ENCODE data around the gene CKAP2L. TPM values are rescaled to one million over a fixed set of nuclear protein-coding genes. Genes with fewer than 3 reads are reported as not detected.

Gene CKAP2L
- total and polyA plus RNA-seq, 2 experiments from 2014 or later = 6.6 to 10.9 TPM

DNA sequence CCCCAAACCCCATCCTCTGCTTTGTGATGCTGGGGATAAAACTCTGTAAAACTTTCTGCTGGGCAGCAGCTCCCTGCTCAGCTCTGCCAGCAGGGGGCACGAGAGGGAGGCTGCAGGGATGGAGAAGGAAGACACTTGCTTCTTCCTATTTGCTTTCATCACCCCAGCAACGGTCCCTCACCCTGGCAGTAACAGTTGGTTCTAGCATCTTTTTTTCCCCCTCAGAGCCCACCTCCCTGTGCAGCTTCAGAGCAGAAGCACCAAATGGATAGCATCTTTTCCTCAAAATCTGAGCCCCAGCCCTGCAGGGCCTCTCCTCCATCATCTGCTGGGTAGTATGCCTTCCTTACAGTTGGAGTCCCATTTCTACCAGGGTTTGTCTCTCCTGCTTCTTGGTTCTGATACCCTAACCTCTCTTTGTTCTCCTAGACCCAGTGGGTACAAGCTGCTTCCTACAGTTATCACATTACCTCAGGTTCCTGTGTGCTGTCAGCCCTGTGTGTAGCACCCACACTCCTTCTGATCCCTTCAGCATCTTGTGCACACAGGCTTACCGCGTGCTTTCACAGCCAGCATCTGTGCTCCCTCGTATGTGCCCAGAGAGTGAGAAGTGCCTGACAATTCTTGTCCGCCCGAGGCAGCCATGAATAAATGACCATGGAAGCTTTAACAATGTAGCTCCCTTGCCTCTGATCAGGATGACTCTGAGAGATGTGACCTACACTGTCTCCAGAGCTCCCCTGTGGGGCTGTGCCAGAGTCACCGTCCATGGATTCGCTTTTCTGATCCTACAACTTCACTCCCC is 14.5 kb downstream of the CKAP2L start:
- no peaks in the 10 kb centered on the region for H3K9me3 ChIP-seq (ENCODE audit: low read depth)
- peak overlapping the region; percentile 33 for H2AFZ ChIP-seq
- peak; percentile 81 for DNase-seq
- no peaks in the 10 kb centered on the region for H3K36me3 ChIP-seq (ENCODE audit: low read depth)
- no peak overlapping the region for H3K4me3 ChIP-seq
- H3K79me2 ChIP-seq (ENCODE audit: insufficient read depth) = peaks cover 31% of the 10 kb centered on the region
- no peaks in the 10 kb centered on the region for H3K9me2 ChIP-seq (ENCODE audit: insufficient read depth)
- H3K4me1 ChIP-seq (ENCODE audit: insufficient read depth) = no peaks in the 10 kb centered on the region
- peaks cover 11% of the 10 kb centered on the region; the same call in 1 of the 2 replicates for H3F3A ChIP-seq (ENCODE audit: insufficient read depth)
- no peak overlapping the region for H3K4me2 ChIP-seq (ENCODE audit: unreplicated experiment)
- H3K9ac ChIP-seq = no peak overlapping the region
- peak overlapping the region; percentile 16 for H3K27ac ChIP-seq
- no peak for TF ChIP-seq EZH2 (IDR thresholded peaks at IDR 0.05; ENCODE audit: insufficient read depth, poor library complexity, severe bottlenecking)
- no peak for TF ChIP-seq EZH2phosphoT487 (IDR thresholded peaks at IDR 0.05; ENCODE audit: insufficient read depth, low read depth)
- in situ Hi-C loops (cut with MboI) = loop anchor here (5.0 kb wide), 1 partner anchor 192 kb away; no protein-coding TSS in a partner anchor
- WGBS, 2 experiments (ENCODE audit: low coverage in 1 of 2, low lambda C conversion rate in 2 of 2, missing lambda C conversion rate in 2 of 2) = 51 to 58% methylated on average over 9 of the region's 9 CpGs
- H4K20me1 ChIP-seq (ENCODE audit: insufficient read depth) = no peaks in the 10 kb centered on the region
- H3K27me3 ChIP-seq (replicated peaks; ENCODE audit: insufficient read depth) = no peaks in the 10 kb centered on the region

DNA sequence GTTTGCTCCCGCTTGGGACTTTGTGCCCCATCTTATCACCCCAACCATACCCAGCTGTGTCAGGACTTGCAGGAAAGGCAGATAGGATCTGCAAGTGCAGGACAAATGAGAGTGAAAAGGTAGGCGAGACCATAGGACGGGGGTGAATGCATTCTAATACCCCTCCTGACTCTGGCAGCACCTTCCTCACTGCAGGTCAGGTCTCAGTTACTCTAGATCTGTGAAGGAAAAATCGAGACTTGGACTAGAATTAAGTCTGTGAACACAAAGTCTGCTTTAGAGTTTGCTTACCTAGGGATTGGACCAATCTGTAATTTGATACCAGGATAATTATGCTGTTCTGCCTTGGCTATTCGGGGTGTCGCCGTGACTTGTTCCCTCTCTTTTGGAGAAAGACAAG is 23.9 kb downstream of the CKAP2L start:
- 95 to 96% methylated on average over 7 of the region's 7 CpGs for WGBS, 2 experiments (ENCODE audit: low coverage in 1 of 2, low lambda C conversion rate in 2 of 2, missing lambda C conversion rate in 2 of 2)

DNA sequence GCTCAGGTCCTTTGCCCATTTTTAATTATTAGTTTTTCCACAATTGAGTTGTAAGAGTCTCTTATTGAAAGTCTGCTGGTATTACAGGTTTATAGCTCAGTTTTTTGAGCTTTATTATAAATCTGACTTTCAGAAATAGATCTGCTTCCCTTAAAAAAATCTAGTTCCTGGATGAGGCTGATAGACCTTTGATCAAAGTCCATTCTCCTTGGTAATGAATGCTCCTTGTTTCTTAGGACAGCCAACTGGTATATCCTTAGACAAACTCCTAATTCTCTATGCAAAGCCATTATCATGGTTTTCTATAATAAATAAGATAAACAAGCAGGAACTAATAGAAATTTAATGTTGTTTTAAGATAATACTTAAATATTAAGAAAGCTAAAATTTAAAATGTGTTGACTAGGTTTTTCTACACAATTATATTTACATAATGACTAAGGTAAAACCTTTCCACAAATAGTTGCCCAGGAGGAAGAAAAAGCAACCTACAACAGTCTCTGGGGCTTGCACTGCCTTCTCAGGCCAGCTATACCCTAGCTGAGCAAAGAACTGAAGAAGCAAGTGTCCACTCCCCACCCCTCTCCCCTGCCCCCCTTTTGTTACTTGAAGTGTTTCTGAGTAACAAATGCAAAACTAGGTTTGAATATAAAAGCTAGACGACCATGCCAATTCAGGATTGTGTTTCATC is 26.7 kb downstream of the CKAP2L start:
- no peak for DNase-seq
- H3K4me3 ChIP-seq = no peak overlapping the region
- in situ Hi-C loops (cut with MboI) = no loop called here
- H4K20me1 ChIP-seq (ENCODE audit: insufficient read depth) = no peaks in the 10 kb centered on the region
- H3K9me2 ChIP-seq (ENCODE audit: insufficient read depth) = no peaks in the 10 kb centered on the region
- no peak overlapping the region for H2AFZ ChIP-seq
- 95 to 100% methylated on average over 1 of the region's 1 CpG for WGBS, 2 experiments (ENCODE audit: low coverage in 1 of 2, low lambda C conversion rate in 2 of 2, missing lambda C conversion rate in 2 of 2)
- no peaks in the 10 kb centered on the region for H3K79me2 ChIP-seq (ENCODE audit: insufficient read depth)
- H3K4me2 ChIP-seq (ENCODE audit: unreplicated experiment) = no peak overlapping the region
- no peaks in the 10 kb centered on the region for H3K9me3 ChIP-seq (ENCODE audit: low read depth)
- no peaks in the 10 kb centered on the region for H3K27me3 ChIP-seq (replicated peaks; ENCODE audit: insufficient read depth)
- no peak overlapping the region for H3K27ac ChIP-seq
- peaks cover 8% of the 10 kb centered on the region for H3K4me1 ChIP-seq (ENCODE audit: insufficient read depth)
- TF ChIP-seq EZH2phosphoT487 (IDR thresholded peaks at IDR 0.05; ENCODE audit: insufficient read depth, low read depth) = no peak
- no peak for TF ChIP-seq EZH2 (IDR thresholded peaks at IDR 0.05; ENCODE audit: insufficient read depth, poor library complexity, severe bottlenecking)
- peaks cover 5% of the 10 kb centered on the region; the same call in 1 of the 2 replicates for H3K36me3 ChIP-seq (ENCODE audit: low read depth)
- no peaks in the 10 kb centered on the region; the same call in 1 of the 2 replicates for H3F3A ChIP-seq (ENCODE audit: insufficient read depth)
- no peak overlapping the region for H3K9ac ChIP-seq

More for the DNA sequence above, 23.9 kb downstream of the CKAP2L start:
- in situ Hi-C loops (cut with MboI) = no loop called here
- Histone ChIP-seq H3K4me3 (no peak overlapping the region), H3K27ac (no peak overlapping the region), H3K27me3 (replicated peaks; ENCODE audit: insufficient read depth) (no peaks in the 10 kb centered on the region), H3K79me2 (ENCODE audit: insufficient read depth) (no peaks in the 10 kb centered on the region), H3K9me2 (ENCODE audit: insufficient read depth) (no peaks in the 10 kb centered on the region), H3F3A (ENCODE audit: insufficient read depth) (no peaks in the 10 kb centered on the region; the same call in 1 of the 2 replicates), H4K20me1 (ENCODE audit: insufficient read depth) (no peaks in the 10 kb centered on the region), H3K36me3 (ENCODE audit: low read depth) (peaks cover 5% of the 10 kb centered on the region; the same call in 1 of the 2 replicates), H3K4me2 (ENCODE audit: unreplicated experiment) (no peak overlapping the region), H3K4me1 (ENCODE audit: insufficient read depth) (peaks cover 8% of the 10 kb centered on the region), H3K9me3 (ENCODE audit: low read depth) (no peaks in the 10 kb centered on the region), H2AFZ (no peak overlapping the region), H3K9ac (no peak overlapping the region)
- TF ChIP-seq EZH2phosphoT487 (IDR thresholded peaks at IDR 0.05; ENCODE audit: insufficient read depth, low read depth) = no peak
- TF ChIP-seq EZH2 (IDR thresholded peaks at IDR 0.05; ENCODE audit: insufficient read depth, poor library complexity, severe bottlenecking) = no peak
- no peak for DNase-seq

DNA sequence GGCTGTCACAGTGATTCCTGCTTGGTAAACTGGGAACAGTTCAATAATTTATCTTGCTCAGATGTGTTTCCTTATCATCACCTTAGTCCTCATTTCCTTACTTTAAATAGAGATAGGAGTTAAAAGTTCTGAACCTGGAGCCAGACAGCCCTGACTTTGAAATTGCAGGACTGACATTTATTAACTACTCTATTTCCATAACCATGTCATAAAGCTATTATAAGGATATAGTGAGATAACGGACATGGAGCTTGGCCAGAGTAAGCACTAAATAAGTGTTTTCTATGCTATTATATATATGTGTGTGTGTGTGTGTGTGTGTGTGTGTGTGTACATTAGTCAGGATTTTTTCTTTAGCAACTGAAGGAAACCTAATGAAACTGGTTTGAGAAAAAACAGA is 30.5 kb downstream of the CKAP2L start:
- no peaks in the 10 kb centered on the region; the same call in 1 of the 2 replicates for H3F3A ChIP-seq (ENCODE audit: insufficient read depth)
- H3K36me3 ChIP-seq (ENCODE audit: low read depth) = no peaks in the 10 kb centered on the region
- in situ Hi-C loops (cut with MboI) = no loop called here
- H3K9me3 ChIP-seq (ENCODE audit: low read depth) = no peaks in the 10 kb centered on the region
- DNase-seq = no peak
- H3K9me2 ChIP-seq (ENCODE audit: insufficient read depth) = no peaks in the 10 kb centered on the region
- no peaks in the 10 kb centered on the region for H3K27me3 ChIP-seq (replicated peaks; ENCODE audit: insufficient read depth)
- H3K4me3 ChIP-seq = no peak overlapping the region
- H3K9ac ChIP-seq = no peak overlapping the region
- WGBS, 2 experiments (ENCODE audit: low coverage in 1 of 2, low lambda C conversion rate in 2 of 2, missing lambda C conversion rate in 2 of 2) = 41 to 43% methylated on average over 1 of the region's 1 CpG
- no peak overlapping the region for H2AFZ ChIP-seq
- TF ChIP-seq EZH2phosphoT487 (IDR thresholded peaks at IDR 0.05; ENCODE audit: insufficient read depth, low read depth) = no peak
- TF ChIP-seq EZH2 (IDR thresholded peaks at IDR 0.05; ENCODE audit: insufficient read depth, poor library complexity, severe bottlenecking) = no peak
- no peaks in the 10 kb centered on the region for H4K20me1 ChIP-seq (ENCODE audit: insufficient read depth)
- H3K27ac ChIP-seq = no peak overlapping the region
- no peaks in the 10 kb centered on the region for H3K79me2 ChIP-seq (ENCODE audit: insufficient read depth)
- no peak overlapping the region for H3K4me2 ChIP-seq (ENCODE audit: unreplicated experiment)
- H3K4me1 ChIP-seq (ENCODE audit: insufficient read depth) = peaks cover 8% of the 10 kb centered on the region

All from GM23248 (cell line).